Stromal cell of bone marrow (primary cell): Measurements from ENCODE around the gene VPS45.
"Not testable (repeated sequence)": the region's sequence is repeated elsewhere in the genome, so short reads cannot be mapped to it uniquely, and the experiment has no call there.

Experiments used
- DNase-seq: peaks from one replicate; pipeline ENCODE4 v3.0.0-alpha.2; 2012; ENCODE audit warnings: low read depth

The VPS45 gene

GRCh38 chr1:150127868-150128267 lies 60.3 kb downstream of the VPS45 start:
- no peak for DNase-seq

- no peak for DNase-seq
Measured at GRCh38 chr1:150132372-150132771, 64.8 kb downstream of the VPS45 start.

- DNase-seq, result no peak
Measured at GRCh38 chr1:150134537-150134936, 67.0 kb downstream of the VPS45 start.

- not testable (repeated sequence) for DNase-seq
Measured at GRCh38 chr1:150135400-150135799, 67.8 kb downstream of the VPS45 start.

- DNase-seq, result no peak
Measured at GRCh38 chr1:150138044-150138443, 70.5 kb downstream of the VPS45 start.

- no peak for DNase-seq
Measured at GRCh38 chr1:150141452-150141851, 73.9 kb downstream of the VPS45 start.

GRCh38 chr1:150142083-150142482 lies 74.5 kb downstream of the VPS45 start:
- DNase-seq, result no peak

GRCh38 chr1:150144606-150145005 lies 77.0 kb downstream of the VPS45 start:
- DNase-seq, result no peak

- not testable (repeated sequence) for DNase-seq
Measured at GRCh38 chr1:150146016-150146415, 78.4 kb downstream of the VPS45 start.

- DNase-seq, result no peak
Measured at GRCh38 chr1:150146849-150147542, 79.4 kb downstream of the VPS45 start.

- no peak for DNase-seq
Measured at GRCh38 chr1:150148837-150149270, 81.3 kb downstream of the VPS45 start.

GRCh38 chr1:150149271-150150132 lies 81.9 kb downstream of the VPS45 start, which contains the start of gene PLEKHO1:
PLEKHO1 (plus strand) TSS chr1:150149916; CDS start chr1:150150258, 342 bp downstream.
- peak; percentile 77 for DNase-seq

GRCh38 chr1:150150133-150151021 lies 82.8 kb downstream of the VPS45 start:
- DNase-seq, result no peak

- DNase-seq, result no peak
Measured at GRCh38 chr1:150151291-150152181, 84.0 kb downstream of the VPS45 start.

- DNase-seq, result no peak
Measured at GRCh38 chr1:150152182-150152536, 84.6 kb downstream of the VPS45 start.

- DNase-seq, result peak; percentile 69
Measured at GRCh38 chr1:150152772-150153456, 85.3 kb downstream of the VPS45 start.

- DNase-seq, result no peak
Measured at GRCh38 chr1:150154143-150154542, 86.6 kb downstream of the VPS45 start.

GRCh38 chr1:150155413-150156071 lies 88.0 kb downstream of the VPS45 start:
- no peak for DNase-seq

GRCh38 chr1:150156868-150157603 lies 89.5 kb downstream of the VPS45 start:
- no peak for DNase-seq
